Dermis blood vessel endothelial cell (primary cell): ENCODE measurements around the gene CEACAM7. TPM values are rescaled to one million over a fixed set of nuclear protein-coding genes. Genes with fewer than 3 reads are reported as not detected.

Source experiments
- DNase-seq: peaks from one replicate; pipeline ENCODE4 v3.0.0; 2010
- total RNA-seq: library from RNA; depleted of rRNA; stranded (reverse); fragments of >200 nt; gene quantifications from 2 replicates; pipeline ENCODE4 v1.2.3, GENCODE V29; 2014

The CEACAM7 gene
- total RNA-seq, 1 donor from 2014 or later = 0.17 TPM

DNA sequence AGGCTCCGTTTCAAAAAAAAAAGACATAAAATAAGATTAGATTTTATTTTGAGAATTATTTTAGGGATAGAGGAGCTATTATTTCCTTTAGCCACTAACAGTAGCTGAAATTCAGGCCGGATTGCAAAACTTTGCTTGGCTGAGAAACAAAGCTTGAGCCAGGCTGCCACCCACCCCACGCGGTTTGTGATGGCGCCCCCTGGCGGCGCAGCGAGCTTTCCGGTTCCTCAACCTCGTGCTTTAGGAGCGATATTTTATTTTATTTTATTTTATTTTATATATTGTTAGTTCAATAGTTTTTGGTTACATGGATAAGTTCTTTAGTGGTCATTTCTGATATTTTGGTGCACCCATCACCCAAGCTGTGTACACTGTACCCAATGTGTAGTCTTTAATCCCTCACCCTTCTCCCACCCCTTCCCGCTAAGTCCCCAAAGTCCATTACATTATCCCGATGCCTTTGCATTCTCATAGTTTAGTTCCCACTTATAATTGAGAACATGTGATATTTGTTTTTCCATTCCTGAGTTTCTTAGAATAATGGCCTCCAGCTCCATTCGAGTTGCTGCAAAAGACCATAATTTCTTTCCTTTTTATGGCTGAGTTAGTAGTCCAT is 41.4 kb downstream of the CEACAM7 start:
- DNase-seq = peak; percentile 24

DNA sequence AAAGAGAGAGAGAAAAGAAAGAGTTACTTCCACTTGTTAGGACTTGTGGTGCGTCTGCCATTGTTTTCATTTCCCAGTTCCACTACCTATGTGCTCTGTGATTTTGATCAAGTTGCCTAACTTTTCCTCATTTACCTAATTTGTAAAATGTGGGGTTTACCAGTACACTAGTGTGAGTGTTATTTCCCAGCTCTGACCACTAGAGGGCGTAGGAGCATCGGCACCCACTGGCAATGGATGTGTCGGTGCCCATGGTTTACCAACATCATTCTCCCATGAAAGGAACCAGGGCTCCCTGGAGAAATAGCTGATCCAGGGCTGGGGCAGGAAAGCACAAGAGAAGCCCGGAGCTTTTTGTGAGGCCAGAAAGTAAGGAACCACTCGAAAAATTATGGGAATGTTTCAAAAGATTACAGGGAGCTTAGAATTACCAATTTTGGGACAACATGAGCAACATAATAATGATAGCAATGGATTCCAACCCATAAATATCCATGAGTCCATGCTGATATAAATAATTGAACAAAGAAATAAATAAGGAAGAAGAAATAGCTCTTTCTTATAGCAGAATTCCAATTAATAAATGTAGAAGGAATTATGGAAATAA is 46.1 kb downstream of the CEACAM7 start:
- DNase-seq = peak; percentile 77

DNA sequence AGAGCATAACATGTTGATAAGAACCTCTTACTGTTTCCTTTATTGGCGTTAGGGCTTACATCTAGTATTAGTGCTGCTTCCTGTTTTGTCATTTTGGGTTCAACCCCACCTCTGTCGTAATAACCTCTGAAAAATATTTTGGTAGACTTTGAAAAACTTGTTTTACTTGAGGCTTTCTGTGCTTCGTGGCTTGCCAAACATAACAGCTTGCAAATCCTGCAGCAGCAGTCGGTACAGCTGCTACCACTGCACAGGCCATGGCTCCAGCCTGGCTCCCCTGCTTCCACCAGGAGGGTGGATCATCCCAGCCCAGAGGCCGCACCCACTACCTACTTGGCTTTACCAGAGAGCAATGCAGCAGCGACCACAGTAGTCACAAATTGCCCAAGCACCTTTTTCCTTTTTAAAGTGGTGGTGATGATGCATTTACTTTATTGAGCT is 49.4 kb downstream of the CEACAM7 start:
- no peak for DNase-seq

DNA sequence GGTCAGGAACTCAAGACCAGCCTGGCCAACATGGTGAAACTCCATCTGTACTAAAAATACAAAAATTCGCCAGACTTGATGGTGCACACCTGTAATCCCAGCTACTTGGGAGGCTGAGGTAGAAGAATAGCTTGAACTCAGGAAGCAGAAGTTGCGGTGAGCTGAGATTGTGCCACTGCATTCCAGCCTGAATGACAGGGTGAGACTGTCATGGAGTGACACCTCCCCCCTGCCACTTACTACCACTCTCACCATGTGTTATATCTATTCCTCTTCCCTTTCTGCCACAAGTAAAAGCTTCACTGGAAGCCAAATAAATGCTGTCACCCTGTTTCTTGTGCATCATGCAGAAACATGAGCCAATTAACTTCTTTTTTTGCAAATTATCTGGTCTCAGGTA is 50.6 kb downstream of the CEACAM7 start:
- no peak for DNase-seq

DNA sequence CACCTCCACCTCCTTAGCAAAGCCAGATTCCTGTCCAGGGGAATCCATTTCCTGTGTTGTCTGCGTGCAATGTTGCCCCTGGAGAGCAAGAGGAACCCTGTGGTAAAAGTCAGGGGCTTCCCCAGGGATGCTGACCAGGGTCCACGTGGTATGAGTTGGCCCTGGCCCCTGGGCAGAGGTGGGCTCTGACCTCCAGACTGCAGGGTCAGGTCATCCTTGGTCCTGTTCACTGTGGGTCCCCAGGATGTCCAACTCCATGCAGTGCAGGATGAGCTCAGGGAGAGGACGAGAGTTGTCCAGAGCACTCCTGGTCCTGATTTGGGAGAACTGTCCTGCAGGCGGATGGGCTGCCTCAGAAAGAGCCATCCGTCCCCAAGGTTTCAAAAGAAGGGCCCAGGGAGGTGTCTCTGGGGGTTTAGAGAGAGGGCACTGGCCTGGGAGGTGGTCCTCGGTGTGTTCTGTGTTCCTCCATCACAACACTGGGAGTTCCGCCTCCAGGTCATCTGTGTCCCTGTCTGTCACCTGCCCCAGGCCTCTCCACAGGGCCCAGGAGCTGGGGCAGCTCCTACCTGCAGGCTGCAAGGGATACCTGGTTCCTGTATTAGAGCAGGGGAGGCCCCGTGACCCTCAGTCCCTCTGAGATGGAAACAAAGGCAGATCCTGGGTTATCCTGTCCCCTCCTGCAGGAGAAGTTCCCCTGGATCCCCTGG is 59.9 kb downstream of the CEACAM7 start:
- no peak for DNase-seq

DNA sequence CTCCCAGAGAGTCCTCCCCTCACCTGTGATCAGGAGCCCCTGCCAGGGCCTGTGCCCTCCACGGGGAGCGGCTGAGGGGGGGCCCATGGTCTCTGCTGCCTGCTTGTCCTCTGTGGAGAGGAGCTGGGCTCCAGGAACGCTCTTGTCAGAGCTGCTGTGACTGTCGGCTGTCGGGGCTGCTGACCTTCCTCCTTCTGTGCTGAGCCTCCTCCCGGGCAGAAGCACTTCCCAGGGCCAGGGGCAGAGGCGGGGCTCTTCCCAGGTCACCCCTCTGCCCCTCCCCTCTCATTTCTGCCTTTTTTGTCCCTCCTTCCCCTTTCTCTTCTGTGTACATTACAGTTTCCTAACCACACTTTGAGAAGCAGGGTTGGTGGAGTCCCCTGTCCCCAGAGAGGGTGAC is 61.2 kb downstream of the CEACAM7 start, which contains the start of gene CEACAM4:
TSS of gene CEACAM4 (minus strand) at position 198 of the 400 bp plus-strand sequence. CDS start at position 87, 111 bp downstream.
- no peak for DNase-seq

DNA sequence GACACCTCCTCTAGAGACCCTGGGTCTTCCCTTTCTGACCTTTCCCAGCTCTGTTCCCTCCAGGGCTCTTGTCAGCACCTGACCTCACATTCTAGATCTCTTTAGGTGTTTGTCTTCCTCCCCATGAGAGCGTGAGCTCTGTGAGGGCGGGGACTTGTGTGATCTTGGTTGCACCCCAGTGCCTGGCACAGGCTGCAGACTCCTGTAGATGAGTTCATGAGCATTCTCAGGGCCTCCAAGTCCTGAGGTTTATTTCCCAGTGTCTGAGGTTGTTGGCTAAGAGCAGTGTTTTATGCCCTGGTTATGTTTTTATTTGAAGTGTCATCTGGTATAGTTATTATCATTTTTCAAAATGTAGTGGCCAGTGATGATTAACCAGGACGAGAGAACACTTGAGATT is 61.8 kb downstream of the CEACAM7 start:
- DNase-seq = no peak

DNA sequence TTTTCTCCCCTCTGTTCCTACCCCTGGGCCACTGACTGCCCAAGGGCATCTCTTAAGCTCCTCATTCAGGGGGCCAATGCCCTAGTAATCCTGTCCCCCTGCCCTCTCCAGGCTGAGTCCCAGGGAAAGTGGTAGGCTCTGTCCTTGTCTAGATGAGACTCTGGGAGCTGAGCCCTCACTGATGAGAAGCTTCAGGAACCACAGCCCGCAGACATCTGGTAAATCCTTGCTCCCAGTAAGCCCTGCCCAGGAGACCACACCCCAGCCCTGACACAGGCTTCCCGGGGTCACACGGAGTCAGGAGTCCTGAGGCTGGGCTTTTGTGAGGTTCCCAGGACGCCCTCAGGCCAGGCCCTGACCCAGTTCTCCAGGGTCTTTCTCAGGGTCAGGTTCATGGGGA is 63.1 kb downstream of the CEACAM7 start:
- DNase-seq = no peak

DNA sequence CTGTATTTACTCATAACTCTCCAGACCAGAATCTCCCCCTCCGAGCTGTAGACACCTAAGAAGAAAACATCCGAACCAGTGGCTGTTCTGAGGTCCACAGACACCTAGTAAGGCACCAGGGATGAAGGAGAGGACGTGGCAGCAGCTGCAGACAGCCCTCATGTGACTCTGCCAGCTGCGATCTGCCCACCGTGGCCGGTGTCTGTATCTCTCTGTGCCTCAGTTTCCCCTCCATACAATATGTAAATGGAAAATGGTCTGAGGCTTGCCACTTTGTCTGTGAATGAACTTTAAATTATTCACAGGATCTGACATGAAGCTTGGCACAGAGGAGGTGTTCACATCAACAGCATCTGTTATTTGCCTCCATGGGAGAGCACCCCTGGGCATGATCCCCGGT is 63.6 kb downstream of the CEACAM7 start:
- no peak for DNase-seq

DNA sequence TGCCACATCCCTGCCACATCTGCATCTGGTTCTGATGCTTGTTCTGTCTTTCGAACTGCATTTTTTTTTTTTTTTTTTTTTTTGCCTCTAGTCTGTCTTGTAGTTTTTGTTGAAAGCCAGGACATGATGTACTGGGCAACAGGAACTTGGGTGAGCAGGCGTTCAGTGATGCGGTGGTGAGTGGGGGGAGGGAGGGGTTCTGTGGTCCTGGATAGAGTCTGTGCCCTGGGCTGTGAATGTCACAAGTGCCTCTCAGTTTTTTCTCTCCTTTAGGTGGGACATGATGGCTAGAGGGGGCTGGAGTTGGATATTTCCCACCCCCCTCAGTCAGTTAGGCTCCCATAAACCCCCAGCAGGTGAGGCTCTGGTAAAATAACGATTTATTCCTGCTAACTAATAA is 64.7 kb downstream of the CEACAM7 start:
- DNase-seq = no peak

Other genes with a start within 250 kb of the CEACAM7 start
- gene DMAC2, start 248.4 kb downstream of the CEACAM7 start, total RNA-seq = 55.0 and 77.7 TPM in 2 replicates
- gene ERICH4, start 245.1 kb downstream of the CEACAM7 start, total RNA-seq = not detected in 2 replicates
- gene CEACAM21, start 112.1 kb downstream of the CEACAM7 start, total RNA-seq = 3.2 and 9.4 TPM in 2 replicates
- not detected in 2 replicates for gene CEACAM4, start 61.2 kb downstream of the CEACAM7 start, total RNA-seq
- gene CEACAM5, start 20.4 kb upstream of the CEACAM7 start, total RNA-seq = not detected in 2 replicates
- gene CEACAM6, start 67.3 kb upstream of the CEACAM7 start, total RNA-seq = not detected in 2 replicates
- gene CEACAM3, start 108.3 kb upstream of the CEACAM7 start, total RNA-seq = not detected in 2 replicates
- gene LYPD4, start 156.4 kb upstream of the CEACAM7 start, total RNA-seq = not detected in 2 replicates
- not detected in 2 replicates for gene DMRTC2, start 156.8 kb upstream of the CEACAM7 start, total RNA-seq
- gene RPS19, start 172.0 kb upstream of the CEACAM7 start, total RNA-seq = 1,021 and 1,770 TPM in 2 replicates
- 0.09 and 0.34 TPM in 2 replicates for gene CD79A, start 189.0 kb upstream of the CEACAM7 start, total RNA-seq
- 53.8 and 69.4 TPM in 2 replicates for gene ARHGEF1, start 194.9 kb upstream of the CEACAM7 start, total RNA-seq
- gene ERFL, start 240.2 kb upstream of the CEACAM7 start, total RNA-seq = not detected in 2 replicates